Fibroblast of lung (primary cell): Measurements from ENCODE around the gene CEP72.

ENCODE experiments used
- CTCF ChIP-seq, 2 donors: IDR thresholded peaks in 1 of 2; conservative IDR thresholded peaks in 1 of 2; 1 replicate in 1 of 2; 2 replicates in 1 of 2; pipeline ENCODE4 v1.5.1; 2011 to 2012; ENCODE audit warnings: low read length in 2 of 2, control low read depth in 1 of 2, inconsistent platforms in 1 of 2, low read depth in 1 of 2, mild to moderate bottlenecking in 1 of 2
- EZH2 ChIP-seq: IDR thresholded peaks from 2 replicates; pipeline ENCODE4 v1.5.1; 2012; ENCODE audit warnings: low read length, control low read depth, mild to moderate bottlenecking; ENCODE audit errors: missing control alignments

GRCh38 chr5:568809-569208 is 43.3 kb upstream of the CEP72 start:
- TF ChIP-seq CTCF (conservative IDR thresholded peaks at IDR 0.05 in 1 of 2, IDR thresholded peaks at IDR 0.05 in 1 of 2; ENCODE audit: low read depth in 1 of 2, low read length in 2 of 2), result no peak
- TF ChIP-seq EZH2, result no peak
